HEK293 (cell line): Measurements from ENCODE around the gene VPS50.

Experiments used
- ZNF138 ChIP-seq: fragments of 450-650 bp; formaldehyde crosslinking; IDR thresholded peaks from 2 replicates; pipeline ENCODE4 v1.5.1; 2016; ENCODE audit warnings: missing biosample characterization, missing genetic modification characterization, borderline replicate concordance
- ZNF140 ChIP-seq: fragments of 450-650 bp; formaldehyde crosslinking; IDR thresholded peaks from 2 replicates; pipeline ENCODE4 v1.5.1; 2016; ENCODE audit warnings: missing biosample characterization, missing genetic modification characterization
- ZNF426 ChIP-seq: fragments of 450-650 bp; formaldehyde crosslinking; IDR thresholded peaks from 2 replicates; pipeline ENCODE4 v1.5.1; 2017; ENCODE audit warnings: missing biosample characterization, missing genetic modification characterization, mild to moderate bottlenecking, inconsistent platforms, moderate library complexity
- ZNF747 ChIP-seq: fragments of 450-650 bp; formaldehyde crosslinking; IDR thresholded peaks from 2 replicates; pipeline ENCODE4 v1.5.1; 2016; ENCODE audit warnings: missing biosample characterization, missing genetic modification characterization
- TF ChIP-seq, protein P1 (sequence below): fragments of 450-650 bp; formaldehyde crosslinking; IDR thresholded peaks from 2 replicates; pipeline ENCODE4 v1.5.1; 2016; ENCODE audit warnings: missing biosample characterization, missing genetic modification characterization
- TF ChIP-seq, protein P2 (sequence below): sonication (generic); formaldehyde crosslinking; IDR thresholded peaks from 2 replicates; pipeline ENCODE4 v1.8.1; 2022; ENCODE audit warnings: mild to moderate bottlenecking, moderate library complexity, missing genetic modification reagents
- TF ChIP-seq, protein P3 (sequence below): fragments of 450-650 bp; formaldehyde crosslinking; IDR thresholded peaks from 2 replicates; pipeline ENCODE4 v1.5.1; 2016; ENCODE audit warnings: missing biosample characterization, missing genetic modification characterization

DNA sequence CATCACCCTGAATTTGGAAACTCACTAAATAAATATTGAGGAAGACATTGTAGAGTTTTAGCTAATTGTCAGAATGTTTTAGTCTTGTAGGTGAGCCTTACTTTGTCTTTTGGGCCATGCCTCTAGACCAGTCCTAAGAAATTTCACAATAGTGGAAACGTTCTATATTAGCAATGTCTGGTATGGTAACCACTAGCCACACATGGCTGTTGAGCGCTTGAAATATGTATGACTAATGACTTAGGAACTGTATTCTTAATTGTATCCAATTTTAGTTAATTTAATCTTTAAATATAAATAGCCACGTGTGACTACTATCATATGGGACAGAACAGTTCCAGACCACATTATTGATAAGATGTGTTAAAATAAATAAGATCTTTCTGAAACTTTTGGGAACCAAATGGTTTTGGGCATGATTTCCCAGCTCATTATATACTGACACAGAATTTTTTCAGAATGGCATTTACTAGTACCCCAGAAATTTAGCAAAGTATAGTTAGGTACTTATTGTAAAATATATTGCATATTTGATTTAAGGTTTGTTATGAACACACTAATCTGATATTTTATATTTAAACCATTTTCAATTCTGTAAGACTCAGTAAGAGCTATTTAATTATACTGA lies 95.0 kb downstream of the VPS50 start:
- TF ChIP-seq ZNF747 (tag by site-specific recombination) = no peak
- TF ChIP-seq, protein P1, sequence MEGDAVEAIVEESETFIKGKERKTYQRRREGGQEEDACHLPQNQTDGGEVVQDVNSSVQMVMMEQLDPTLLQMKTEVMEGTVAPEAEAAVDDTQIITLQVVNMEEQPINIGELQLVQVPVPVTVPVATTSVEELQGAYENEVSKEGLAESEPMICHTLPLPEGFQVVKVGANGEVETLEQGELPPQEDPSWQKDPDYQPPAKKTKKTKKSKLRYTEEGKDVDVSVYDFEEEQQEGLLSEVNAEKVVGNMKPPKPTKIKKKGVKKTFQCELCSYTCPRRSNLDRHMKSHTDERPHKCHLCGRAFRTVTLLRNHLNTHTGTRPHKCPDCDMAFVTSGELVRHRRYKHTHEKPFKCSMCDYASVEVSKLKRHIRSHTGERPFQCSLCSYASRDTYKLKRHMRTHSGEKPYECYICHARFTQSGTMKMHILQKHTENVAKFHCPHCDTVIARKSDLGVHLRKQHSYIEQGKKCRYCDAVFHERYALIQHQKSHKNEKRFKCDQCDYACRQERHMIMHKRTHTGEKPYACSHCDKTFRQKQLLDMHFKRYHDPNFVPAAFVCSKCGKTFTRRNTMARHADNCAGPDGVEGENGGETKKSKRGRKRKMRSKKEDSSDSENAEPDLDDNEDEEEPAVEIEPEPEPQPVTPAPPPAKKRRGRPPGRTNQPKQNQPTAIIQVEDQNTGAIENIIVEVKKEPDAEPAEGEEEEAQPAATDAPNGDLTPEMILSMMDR (tag by site-specific recombination) = no peak
- TF ChIP-seq, protein P2, sequence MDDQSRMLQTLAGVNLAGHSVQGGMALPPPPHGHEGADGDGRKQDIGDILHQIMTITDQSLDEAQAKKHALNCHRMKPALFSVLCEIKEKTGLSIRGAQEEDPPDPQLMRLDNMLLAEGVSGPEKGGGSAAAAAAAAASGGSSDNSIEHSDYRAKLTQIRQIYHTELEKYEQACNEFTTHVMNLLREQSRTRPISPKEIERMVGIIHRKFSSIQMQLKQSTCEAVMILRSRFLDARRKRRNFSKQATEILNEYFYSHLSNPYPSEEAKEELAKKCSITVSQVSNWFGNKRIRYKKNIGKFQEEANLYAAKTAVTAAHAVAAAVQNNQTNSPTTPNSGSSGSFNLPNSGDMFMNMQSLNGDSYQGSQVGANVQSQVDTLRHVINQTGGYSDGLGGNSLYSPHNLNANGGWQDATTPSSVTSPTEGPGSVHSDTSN (CRISPR knock-in tag) = no peak
- no peak for TF ChIP-seq ZNF426 (tag by site-specific recombination)
- no peak for TF ChIP-seq ZNF138 (tag by site-specific recombination)
- no peak for TF ChIP-seq ZNF140 (tag by site-specific recombination)
- TF ChIP-seq, protein P3, sequence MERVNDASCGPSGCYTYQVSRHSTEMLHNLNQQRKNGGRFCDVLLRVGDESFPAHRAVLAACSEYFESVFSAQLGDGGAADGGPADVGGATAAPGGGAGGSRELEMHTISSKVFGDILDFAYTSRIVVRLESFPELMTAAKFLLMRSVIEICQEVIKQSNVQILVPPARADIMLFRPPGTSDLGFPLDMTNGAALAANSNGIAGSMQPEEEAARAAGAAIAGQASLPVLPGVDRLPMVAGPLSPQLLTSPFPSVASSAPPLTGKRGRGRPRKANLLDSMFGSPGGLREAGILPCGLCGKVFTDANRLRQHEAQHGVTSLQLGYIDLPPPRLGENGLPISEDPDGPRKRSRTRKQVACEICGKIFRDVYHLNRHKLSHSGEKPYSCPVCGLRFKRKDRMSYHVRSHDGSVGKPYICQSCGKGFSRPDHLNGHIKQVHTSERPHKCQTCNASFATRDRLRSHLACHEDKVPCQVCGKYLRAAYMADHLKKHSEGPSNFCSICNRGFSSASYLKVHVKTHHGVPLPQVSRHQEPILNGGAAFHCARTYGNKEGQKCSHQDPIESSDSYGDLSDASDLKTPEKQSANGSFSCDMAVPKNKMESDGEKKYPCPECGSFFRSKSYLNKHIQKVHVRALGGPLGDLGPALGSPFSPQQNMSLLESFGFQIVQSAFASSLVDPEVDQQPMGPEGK (tag by site-specific recombination) = no peak
